ENCODE measurements around the gene SLC34A3.

SLC34A3 gene

DNA sequence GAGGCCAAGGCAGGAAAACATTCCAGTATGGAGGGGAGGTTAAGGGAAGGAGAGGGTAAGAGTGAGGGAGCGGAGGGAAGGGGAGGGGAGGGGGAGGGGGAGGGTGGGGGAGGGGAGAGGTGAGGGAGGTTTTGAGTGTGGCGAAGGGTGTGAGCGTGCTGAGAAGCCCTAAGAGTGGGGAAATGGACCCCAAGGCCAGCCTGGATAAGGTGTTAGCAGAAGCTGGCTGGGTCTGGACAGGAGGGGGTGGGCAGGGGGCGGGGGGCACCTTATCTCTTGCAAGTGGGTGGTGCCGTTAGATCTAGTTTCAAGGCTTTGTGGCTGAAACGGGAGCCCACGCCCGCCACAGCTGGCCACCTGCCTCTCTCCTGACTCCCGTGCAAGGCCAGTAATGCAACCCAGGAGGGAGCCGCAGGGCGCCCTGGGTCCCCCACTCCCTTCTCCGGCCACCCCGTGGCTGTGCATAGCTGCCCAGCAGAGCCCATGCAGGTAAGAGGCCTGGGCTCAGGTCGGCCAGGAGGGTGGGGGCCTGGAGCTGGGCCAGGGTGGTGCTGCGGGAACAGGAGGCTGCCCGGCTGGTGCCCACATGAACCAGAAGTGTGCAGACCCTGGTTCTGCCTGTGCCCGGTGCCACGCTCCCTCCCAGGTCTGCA lies 2.7 kb upstream of the SLC34A3 start:
- no peak for TF ChIP-seq CTCF (IDR thresholded peaks at IDR 0.05; ENCODE audit: borderline replicate concordance, insufficient read depth, low read depth, low read length)
- no peak overlapping the region for H3K4me3 ChIP-seq (ENCODE audit: low read depth, low read length)

DNA sequence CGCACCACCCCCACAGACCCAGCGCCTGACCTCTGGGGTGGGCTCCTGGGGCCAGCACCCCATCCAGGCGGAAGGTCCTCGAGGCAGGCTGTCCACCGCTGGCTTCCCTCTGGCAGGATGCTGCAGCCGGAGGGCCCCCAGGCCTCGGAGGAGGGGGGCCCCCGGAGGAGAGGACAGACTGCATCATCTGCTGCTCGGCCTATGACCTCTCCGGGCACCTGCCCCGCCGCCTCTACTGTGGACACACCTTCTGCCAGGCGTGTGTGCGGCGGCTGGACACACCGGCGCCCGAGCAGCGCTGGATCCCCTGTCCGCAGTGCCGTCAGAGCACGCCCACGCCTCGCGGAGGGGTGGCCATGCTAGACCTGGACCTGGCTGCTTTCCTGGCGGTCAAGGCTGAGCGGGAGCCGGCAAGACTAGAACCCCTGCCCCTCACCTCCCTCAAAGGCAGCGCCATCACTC lies 2.2 kb upstream of the SLC34A3 start:
- H3K4me3 ChIP-seq (ENCODE audit: low read depth, low read length) = no peak overlapping the region
- no peak for TF ChIP-seq CTCF (IDR thresholded peaks at IDR 0.05; ENCODE audit: borderline replicate concordance, insufficient read depth, low read depth, low read length)

GRCh38 chr9:137228968-137229896 lies 1.5 kb upstream of the SLC34A3 start:
- H3K4me3 ChIP-seq (ENCODE audit: low read depth, low read length) = no peak overlapping the region
- TF ChIP-seq CTCF (IDR thresholded peaks at IDR 0.05; ENCODE audit: borderline replicate concordance, insufficient read depth, low read depth, low read length) = no peak

- TF ChIP-seq CTCF (IDR thresholded peaks at IDR 0.05; ENCODE audit: borderline replicate concordance, insufficient read depth, low read depth, low read length) = no peak
- no peak overlapping the region for H3K4me3 ChIP-seq (ENCODE audit: low read depth, low read length)
Measured at GRCh38 chr9:137229903-137230704, 597 bp upstream of the SLC34A3 start.

DNA sequence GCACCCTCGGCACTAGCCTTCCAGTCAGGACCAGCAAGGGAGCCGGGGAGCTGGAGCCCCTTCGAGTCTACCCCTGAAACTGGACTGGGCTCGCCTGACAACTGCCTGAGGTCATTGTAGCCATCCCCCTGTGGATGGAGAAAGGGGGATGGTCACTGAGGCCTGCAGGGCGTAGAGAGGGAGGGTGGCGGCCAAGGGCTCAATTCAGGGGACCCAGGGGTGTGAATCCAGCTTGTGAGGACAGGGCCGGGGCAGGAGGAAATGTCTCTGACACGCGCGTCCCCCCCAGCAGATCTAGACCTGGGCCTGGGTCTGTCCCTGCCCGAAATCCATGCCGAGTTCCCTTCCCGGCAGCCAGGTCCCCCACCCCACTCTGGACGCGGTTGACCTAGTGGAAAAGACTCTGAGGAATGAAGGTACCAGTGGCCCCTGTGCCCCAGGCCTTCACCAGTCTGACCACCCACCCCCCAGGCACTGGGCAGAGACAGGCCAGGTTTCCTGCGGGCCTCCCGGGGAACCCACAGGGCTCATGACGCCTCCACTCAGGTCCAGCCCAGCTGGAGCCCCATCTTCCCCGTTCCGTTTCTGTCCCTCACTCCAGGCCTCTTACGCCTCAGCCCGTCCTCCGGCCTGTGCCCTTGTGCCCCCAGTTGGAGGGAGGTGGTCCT lies 805 bp downstream of the SLC34A3 start:
- no peak for TF ChIP-seq CTCF (IDR thresholded peaks at IDR 0.05; ENCODE audit: borderline replicate concordance, insufficient read depth, low read depth, low read length)
- no peak overlapping the region for H3K4me3 ChIP-seq (ENCODE audit: low read depth, low read length)

DNA sequence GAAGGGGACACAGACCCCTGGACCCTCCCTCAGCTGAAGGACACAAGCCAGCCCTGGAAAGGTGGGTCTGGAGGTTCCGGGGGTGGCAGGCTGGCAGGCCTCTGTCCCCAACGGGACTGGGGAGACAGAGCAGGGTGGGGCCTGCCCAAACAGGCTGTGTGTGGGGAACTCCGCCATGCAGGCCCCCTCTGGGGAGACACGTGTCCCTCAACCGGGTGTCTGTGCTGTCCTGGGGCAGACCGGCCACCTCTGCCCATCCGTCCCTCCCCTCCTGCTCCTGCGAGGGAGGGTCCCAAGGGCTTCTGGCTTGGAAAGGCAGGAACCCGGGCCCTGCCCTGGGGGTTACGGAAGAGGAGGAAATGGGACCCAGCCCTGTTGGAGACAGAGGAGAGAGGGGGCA lies 1.4 kb downstream of the SLC34A3 start:
- TF ChIP-seq CTCF (IDR thresholded peaks at IDR 0.05; ENCODE audit: borderline replicate concordance, insufficient read depth, low read depth, low read length) = no peak
- H3K4me3 ChIP-seq (ENCODE audit: low read depth, low read length) = no peak overlapping the region

Data from GM12875 (cell line).